IMR-90 (cell line): ENCODE measurements around the gene SLC30A10. TPM values are rescaled to one million over a fixed set of nuclear protein-coding genes. Genes with fewer than 3 reads are reported as not detected.

Experiments
- ATAC-seq: fragments of 200-7000 bp; cut with Tn5 transposase; 2 replicates; pipeline ENCODE4 v1.9.1; 2020; ENCODE audit warnings: low read depth, mild to moderate bottlenecking, moderate library complexity
- BruUV-seq: library from RNA; stranded (reverse); fragments of 400-500 nt; replicated peaks from 2 replicates; lab custom pipeline; 2021; lab: Mats Ljungman, UMichigan
- CTCF ChIA-PET: fragments of 300-600 bp; formaldehyde crosslinking; extraction: SDS; loops from one replicate; lab custom pipeline; 2021; ENCODE audit warnings: antibody characterized with exemption; lab: Yijun Ruan, JAX
- POLR2A ChIA-PET: fragments of 300-600 bp; sonication (Branson Sonifier 250); formaldehyde crosslinking; loops from one replicate; lab custom pipeline; 2022; ENCODE audit warnings: antibody characterized with exemption; ENCODE audit not compliant: unreplicated experiment; lab: Charles Lee
- DNase-seq: peaks from one replicate; pipeline ENCODE4 v3.0.0; 2013
- H2AFZ ChIP-seq: replicated peaks from 2 replicates; pipeline ENCODE3; 2013; ENCODE audit warnings: low read length, mild to moderate bottlenecking; ENCODE audit not compliant: poor library complexity
- H2AK5ac ChIP-seq: 2 replicates; pipeline ENCODE4 v1.6.1; 2013; ENCODE audit warnings: low read depth, low read length, inconsistent platforms
- H2AK9ac ChIP-seq: replicated peaks from 2 replicates; pipeline ENCODE3; 2013; ENCODE audit warnings: mild to moderate bottlenecking, low read depth, low read length, moderate library complexity; ENCODE audit not compliant: poor library complexity
- H2BK120ac ChIP-seq: 2 replicates; pipeline ENCODE4 v1.6.1; 2013; ENCODE audit warnings: low read depth, low read length, inconsistent platforms
- H2BK15ac ChIP-seq: 3 replicates; pipeline ENCODE4 v1.6.1; 2013; ENCODE audit warnings: low read depth, low read length, inconsistent platforms
- H2BK20ac ChIP-seq: 2 replicates; pipeline ENCODE4 v1.6.1; 2013; ENCODE audit warnings: low read depth, mild to moderate bottlenecking, inconsistent platforms, low read length, moderate library complexity
- H2BK5ac ChIP-seq: 2 replicates; pipeline ENCODE4 v1.6.1; 2013; ENCODE audit warnings: mild to moderate bottlenecking, low read depth, low read length, inconsistent platforms; ENCODE audit not compliant: poor library complexity, severe bottlenecking
- H3K14ac ChIP-seq: replicated peaks from 2 replicates; pipeline ENCODE4 v1.6.1; 2013; ENCODE audit warnings: low read depth, low read length, inconsistent platforms
- H3K18ac ChIP-seq: 2 replicates; pipeline ENCODE4 v1.6.1; 2013; ENCODE audit warnings: low read depth, low read length, control low read depth
- H3K23ac ChIP-seq: 2 replicates; pipeline ENCODE4 v1.6.1; 2013; ENCODE audit warnings: low read depth, low read length, inconsistent platforms
- H3K27ac ChIP-seq: 2 replicates; pipeline ENCODE4 v1.5.1; 2013; ENCODE audit warnings: mild to moderate bottlenecking, control low read depth, low read length; ENCODE audit not compliant: insufficient read depth
- H3K27me3 ChIP-seq: 2 replicates; pipeline ENCODE4 v1.6.1; 2013; ENCODE audit warnings: low read length; ENCODE audit not compliant: control insufficient read depth, insufficient read depth
- H3K36me3 ChIP-seq: 2 replicates; pipeline ENCODE4 v1.6.1; 2013; ENCODE audit warnings: low read length, mixed read lengths; ENCODE audit not compliant: control insufficient read depth, insufficient read depth
- H3K4ac ChIP-seq: 2 replicates; pipeline ENCODE4 v1.6.1; 2013; ENCODE audit warnings: low read depth, low read length, inconsistent platforms
- H3K4me1 ChIP-seq: 2 replicates; pipeline ENCODE4 v1.6.1; 2013; ENCODE audit warnings: low read length, mixed read lengths; ENCODE audit not compliant: control insufficient read depth, insufficient read depth
- H3K4me2 ChIP-seq: 2 replicates; pipeline ENCODE4 v1.6.1; 2013; ENCODE audit warnings: low read depth, mild to moderate bottlenecking, control low read depth, low read length, moderate library complexity
- H3K4me3 ChIP-seq: 2 replicates; pipeline ENCODE4 v1.5.1; 2013; ENCODE audit warnings: low read depth, mild to moderate bottlenecking, control low read depth, low read length, moderate library complexity; ENCODE audit not compliant: insufficient read depth
- H3K56ac ChIP-seq: 2 replicates; pipeline ENCODE4 v1.6.1; 2013; ENCODE audit warnings: low read length, inconsistent platforms; ENCODE audit not compliant: insufficient read depth; ENCODE audit errors: extremely low read depth
- H3K79me1 ChIP-seq, 2 experiments: 2 replicates each; pipeline ENCODE4 v1.6.1; 2013; ENCODE audit warnings: low read length in 2 of 2, inconsistent platforms in 1 of 2, low read depth in 1 of 2
- H3K9ac ChIP-seq: 2 replicates; pipeline ENCODE4 v1.6.1; 2013; ENCODE audit warnings: low read depth, low read length, control low read depth
- H3K9me1 ChIP-seq: 2 replicates; pipeline ENCODE4 v1.6.1; 2013; ENCODE audit warnings: low read length, inconsistent platforms; ENCODE audit not compliant: insufficient read depth
- H3K9me3 ChIP-seq: 2 replicates; pipeline ENCODE4 v1.6.1; 2013; ENCODE audit warnings: low read length; ENCODE audit not compliant: control insufficient read depth, insufficient read depth
- H4K20me1 ChIP-seq: 2 replicates; pipeline ENCODE4 v1.6.1; 2013; ENCODE audit warnings: low read length, inconsistent platforms; ENCODE audit not compliant: insufficient read depth
- H4K5ac ChIP-seq: 2 replicates; pipeline ENCODE4 v1.6.1; 2013; ENCODE audit warnings: mild to moderate bottlenecking, low read depth, low read length, control low read depth
- H4K8ac ChIP-seq, 2 experiments: 2 replicates each; pipeline ENCODE4 v1.6.1; 2013; ENCODE audit warnings: low read depth in 2 of 2, low read length in 2 of 2, control low read depth in 1 of 2, inconsistent platforms in 1 of 2
- H4K91ac ChIP-seq: 2 replicates; pipeline ENCODE4 v1.6.1; 2013; ENCODE audit warnings: low read depth, low read length, inconsistent platforms; ENCODE audit not compliant: insufficient read depth
- CHD1 ChIP-seq: IDR thresholded peaks from 2 replicates; pipeline ENCODE4 v1.6.1; 2012; ENCODE audit warnings: low read depth, low read length, improper control_type of control experiment
- FOS ChIP-seq: fragments of 150-350 bp; IDR thresholded peaks from 2 replicates; pipeline ENCODE4 v1.6.1; 2016; ENCODE audit warnings: low read depth, low read length
- RFX5 ChIP-seq: IDR thresholded peaks from 2 replicates; pipeline ENCODE4 v1.8.0; 2012; ENCODE audit warnings: low read depth, mild to moderate bottlenecking, low read length, moderate library complexity
- SMC3 ChIP-seq: fragments of 150-350 bp; IDR thresholded peaks from 2 replicates; pipeline ENCODE4 v1.6.1; 2016; ENCODE audit warnings: low read depth, mild to moderate bottlenecking, antibody characterized with exemption, low read length, moderate library complexity
- dilution Hi-C: fragments of 300-500 bp; cut with HindIII; formaldehyde crosslinking; loops from one replicate; pipeline ENCODE4 v1.14.3; 2018; ENCODE audit warnings: low sequenced_read_pairs; ENCODE audit not compliant: unreplicated experiment
- in situ Hi-C: fragments of 300-500 bp; cut with MboI; formaldehyde crosslinking; loops from 3 replicates; pipeline ENCODE4 v1.14.3; 2019; ENCODE audit warnings: low sequenced_read_pairs, inconsistent platforms, mixed read lengths
- intact Hi-C: fragments of 100-400 bp; cut with micrococcal nuclease; formaldehyde crosslinking; loops from 2 replicates; pipeline ENCODE4 v1.10.0; 2022
- polyA plus RNA-seq, 3 experiments: library from polyadenylated mRNA; depleted of rRNA; stranded (reverse); fragments of >200 nt; gene quantifications; 2 replicates each; pipeline ENCODE4 v1.2.3, GENCODE V29; 2012; ENCODE audit warnings: low replicate concordance in 1 of 3
- total RNA-seq: library from RNA; depleted of rRNA; stranded (reverse); fragments of >200 nt; gene quantifications from 2 replicates; pipeline ENCODE4 v1.2.3, GENCODE V29; 2012
- TF ChIP-seq, protein P1 (sequence below): fragments of 150-350 bp; IDR thresholded peaks from 2 replicates; pipeline ENCODE4 v1.6.1; 2016; ENCODE audit warnings: low read depth, mild to moderate bottlenecking, low read length, moderate library complexity, borderline replicate concordance
- TF ChIP-seq, protein P2 (sequence below): fragments of 150-350 bp; IDR thresholded peaks from 2 replicates; pipeline ENCODE4 v1.6.1; 2017; ENCODE audit warnings: mild to moderate bottlenecking, antibody characterized with exemption, low read length, low read depth

SLC30A10 gene
- total and polyA plus RNA-seq, 2 of the 4 experiments (the other 2 are of a cell fraction), result not detected

DNA sequence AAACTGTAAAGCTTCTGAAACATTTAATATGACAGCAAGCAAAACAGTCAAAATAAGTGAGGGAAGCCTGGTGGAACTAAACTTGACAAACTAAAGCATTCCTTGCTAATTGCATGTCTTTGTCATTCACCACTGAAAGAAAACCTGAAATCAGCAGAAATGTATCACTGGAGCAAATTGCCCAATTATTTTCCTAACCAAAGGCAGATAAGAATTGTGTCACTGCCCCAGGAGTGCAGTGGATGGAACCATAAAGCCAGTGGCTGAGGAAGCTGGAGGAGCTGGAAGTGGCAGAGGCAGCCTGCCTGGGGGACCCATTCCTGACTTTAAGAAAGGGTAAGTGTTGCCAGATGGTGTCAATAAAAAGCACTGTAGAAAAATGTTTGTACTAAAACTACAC, 2.7 kb upstream of the SLC30A10 start:
- H3K9ac ChIP-seq, result no peak overlapping the region
- no peak for ATAC-seq
- H4K8ac ChIP-seq, result no peak overlapping the region
- no peak overlapping the region for H3K56ac ChIP-seq
- no peak overlapping the region for H2AFZ ChIP-seq
- H3K4me3 ChIP-seq, result no peak overlapping the region
- H3K14ac ChIP-seq, result no peak overlapping the region
- H3K9me3 ChIP-seq, result no peaks in the 10 kb centered on the region
- H2BK15ac ChIP-seq, result no peak overlapping the region
- H4K5ac ChIP-seq, result no peak overlapping the region
- no peak overlapping the region for H2BK20ac ChIP-seq
- no peak overlapping the region for H2BK5ac ChIP-seq
- TF ChIP-seq CHD1 (no peak), SMC3 (no peak), FOS (no peak), RFX5 (no peak)
- TF ChIP-seq, protein P1, sequence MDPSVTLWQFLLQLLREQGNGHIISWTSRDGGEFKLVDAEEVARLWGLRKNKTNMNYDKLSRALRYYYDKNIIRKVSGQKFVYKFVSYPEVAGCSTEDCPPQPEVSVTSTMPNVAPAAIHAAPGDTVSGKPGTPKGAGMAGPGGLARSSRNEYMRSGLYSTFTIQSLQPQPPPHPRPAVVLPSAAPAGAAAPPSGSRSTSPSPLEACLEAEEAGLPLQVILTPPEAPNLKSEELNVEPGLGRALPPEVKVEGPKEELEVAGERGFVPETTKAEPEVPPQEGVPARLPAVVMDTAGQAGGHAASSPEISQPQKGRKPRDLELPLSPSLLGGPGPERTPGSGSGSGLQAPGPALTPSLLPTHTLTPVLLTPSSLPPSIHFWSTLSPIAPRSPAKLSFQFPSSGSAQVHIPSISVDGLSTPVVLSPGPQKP, result no peak
- TF ChIP-seq, protein P2, sequence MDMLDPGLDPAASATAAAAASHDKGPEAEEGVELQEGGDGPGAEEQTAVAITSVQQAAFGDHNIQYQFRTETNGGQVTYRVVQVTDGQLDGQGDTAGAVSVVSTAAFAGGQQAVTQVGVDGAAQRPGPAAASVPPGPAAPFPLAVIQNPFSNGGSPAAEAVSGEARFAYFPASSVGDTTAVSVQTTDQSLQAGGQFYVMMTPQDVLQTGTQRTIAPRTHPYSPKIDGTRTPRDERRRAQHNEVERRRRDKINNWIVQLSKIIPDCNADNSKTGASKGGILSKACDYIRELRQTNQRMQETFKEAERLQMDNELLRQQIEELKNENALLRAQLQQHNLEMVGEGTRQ, result no peak
- no peak overlapping the region for H3K4ac ChIP-seq
- no peaks in the 10 kb centered on the region for H3K4me1 ChIP-seq
- no peak overlapping the region for H2BK120ac ChIP-seq
- H3K4me2 ChIP-seq, result no peak overlapping the region
- H3K9me1 ChIP-seq, result no peaks in the 10 kb centered on the region
- no peak overlapping the region for H2AK5ac ChIP-seq
- no peak overlapping the region for H3K23ac ChIP-seq
- no peak overlapping the region for H3K18ac ChIP-seq
- ChIA-PET POLR2A (no interaction called here), CTCF (interaction anchor here (0.9 kb wide), 1 partner anchor 10 kb away, joined by 3 read pairs; no protein-coding TSS in a partner anchor)
- no peaks in the 10 kb centered on the region for H3K79me1 ChIP-seq
- BruUV-seq, result no TSS peak
- intact Hi-C loops (no loop called here), dilution Hi-C loops (no loop called here), in situ Hi-C loops (no loop called here)
- DNase-seq, result no peak
- H4K20me1 ChIP-seq, result no peaks in the 10 kb centered on the region
- no peaks in the 10 kb centered on the region for H3K36me3 ChIP-seq
- no peak overlapping the region for H2AK9ac ChIP-seq
- H3K27ac ChIP-seq, result no peak overlapping the region
- peaks cover 24% of the 10 kb centered on the region for H3K27me3 ChIP-seq
- no peak overlapping the region for H4K91ac ChIP-seq
